ENCODE results near the gene PSMC2. TPM values are rescaled to one million over a fixed set of nuclear protein-coding genes. Genes with fewer than 3 reads are reported as not detected.

PSMC2 gene
- 154 to 194 TPM (median 159 TPM) in 5 replicates for total RNA-seq (2022; extraction: Qiagen RNA extraction)

GRCh38 chr7:103347507-103348267, at the start of gene PSMC2:
PSMC2 (plus strand) TSS chr7:103347643; CDS start chr7:103347712, 69 bp downstream.

GRCh38 chr7:103344453-103345149, 2.8 kb upstream of the PSMC2 start, which contains the start of gene DNAJC2:
DNAJC2 (minus strand) TSS chr7:103344767; CDS start chr7:103344622, 145 bp downstream.

Other genes starting within 250 kb of the PSMC2 start
- gene NAPEPLD, start 198.5 kb upstream of the PSMC2 start, total RNA-seq (2022; extraction: Qiagen RNA extraction) = 2.1 to 5.8 TPM (median 3.8 TPM) in 5 replicates
- 64.9 to 77.8 TPM (median 67.6 TPM) in 5 replicates for gene PMPCB, start 50.2 kb upstream of the PSMC2 start, total RNA-seq (2022; extraction: Qiagen RNA extraction)
- 34.9 to 46.1 TPM (median 38.3 TPM) in 5 replicates for gene DNAJC2, start 2.9 kb upstream of the PSMC2 start, total RNA-seq (2022; extraction: Qiagen RNA extraction)
- gene SLC26A5, start 98.6 kb downstream of the PSMC2 start, total RNA-seq (2022; extraction: Qiagen RNA extraction) = not detected in 5 replicates